Airway epithelial cell (primary cell): ENCODE measurements around the gene AP3B1. TPM values are rescaled to one million over a fixed set of nuclear protein-coding genes. Genes with fewer than 3 reads are reported as not detected.

Experiments used
- total RNA-seq: library from RNA; depleted of rRNA; stranded (reverse); fragments of >200 nt; gene quantifications from 2 replicates; pipeline ENCODE4 v1.2.3, GENCODE V29; 2015

Gene AP3B1
- 39.4 and 40.2 TPM in 2 replicates for total RNA-seq

GRCh38 chr5:78294248-78295034 is at the start of gene AP3B1:
AP3B1 (minus strand) TSS chr5:78294698; CDS start chr5:78294579, 119 bp downstream.

Other genes with a start within 250 kb of the AP3B1 start
- 19.0 and 30.0 TPM in 2 replicates for gene SCAMP1, start 65.9 kb upstream of the AP3B1 start, total RNA-seq